DOHH2 (cell line): Measurements from ENCODE around the gene MS4A6A.

Experiments used
- H3F3A ChIP-seq: fragments of 200-600 bp; sonication (generic), shearing (Covaris generic); 2 replicates; pipeline ENCODE4 v1.6.0; 2016; ENCODE audit warnings: antibody characterized with exemption, mild to moderate bottlenecking; ENCODE audit not compliant: control insufficient read depth, insufficient read depth
- H3K27ac ChIP-seq: fragments of 200-600 bp; sonication (generic); 2 replicates; pipeline ENCODE4 v1.5.1; 2014; ENCODE audit warnings: low read depth, mild to moderate bottlenecking, low read length, moderate library complexity
- H3K27me3 ChIP-seq: fragments of 200-600 bp; sonication (generic); 2 replicates; pipeline ENCODE4 v1.6.1; 2014; ENCODE audit warnings: mild to moderate bottlenecking, low read length, mixed read lengths; ENCODE audit not compliant: control insufficient read depth
- H3K36me3 ChIP-seq: fragments of 200-600 bp; sonication (generic); 2 replicates; pipeline ENCODE4 v1.6.1; 2014; ENCODE audit warnings: mild to moderate bottlenecking, low read length, moderate library complexity, mixed read lengths; ENCODE audit not compliant: control insufficient read depth
- H3K4me1 ChIP-seq: fragments of 200-600 bp; sonication (generic); 2 replicates; pipeline ENCODE4 v1.6.1; 2014; ENCODE audit warnings: mild to moderate bottlenecking, low read length, mixed read lengths; ENCODE audit not compliant: control insufficient read depth
- H3K4me2 ChIP-seq: fragments of 200-600 bp; sonication (generic); 2 replicates; pipeline ENCODE4 v1.6.0; 2014; ENCODE audit warnings: mild to moderate bottlenecking, low read length, moderate library complexity
- H3K4me3 ChIP-seq: fragments of 200-600 bp; sonication (generic); 2 replicates; pipeline ENCODE4 v1.5.1; 2014; ENCODE audit warnings: mild to moderate bottlenecking, low read length, mixed read lengths
- H3K79me2 ChIP-seq: fragments of 200-600 bp; sonication (generic); 2 replicates; pipeline ENCODE4 v1.6.1; 2014; ENCODE audit warnings: mild to moderate bottlenecking, low read length, mixed read lengths; ENCODE audit not compliant: control insufficient read depth
- H3K9me2 ChIP-seq: fragments of 200-600 bp; sonication (generic); replicated peaks from 2 replicates; pipeline ENCODE4 v1.6.1; 2014; ENCODE audit warnings: mild to moderate bottlenecking, low read length, mixed read lengths; ENCODE audit not compliant: control insufficient read depth
- H3K9me3 ChIP-seq: fragments of 200-600 bp; sonication (generic); 2 replicates; pipeline ENCODE4 v1.6.1; 2014; ENCODE audit warnings: antibody characterized with exemption, low read length, mixed read lengths; ENCODE audit not compliant: control insufficient read depth, insufficient read depth
- H4K20me1 ChIP-seq: fragments of 200-600 bp; sonication (generic); 2 replicates; pipeline ENCODE4 v1.6.0; 2014; ENCODE audit warnings: low read depth, mild to moderate bottlenecking, antibody characterized with exemption, low read length, moderate library complexity; ENCODE audit not compliant: control insufficient read depth, insufficient read depth
- EZH2phosphoT487 ChIP-seq: fragments of 200-600 bp; sonication (generic); IDR thresholded peaks from 2 replicates; pipeline ENCODE4 v1.6.1; 2017; ENCODE audit warnings: borderline replicate concordance, mild to moderate bottlenecking, antibody characterized with exemption, low read length, moderate library complexity, mixed read lengths
- TF ChIP-seq, protein P1 (sequence below): fragments of 200-600 bp; sonication (generic); IDR thresholded peaks from one replicate; pipeline ENCODE4 v1.5.1; 2014; ENCODE audit warnings: antibody characterized with exemption, mild to moderate bottlenecking, low read depth, low read length; ENCODE audit not compliant: poor library complexity, severe bottlenecking

Gene MS4A6A

DNA sequence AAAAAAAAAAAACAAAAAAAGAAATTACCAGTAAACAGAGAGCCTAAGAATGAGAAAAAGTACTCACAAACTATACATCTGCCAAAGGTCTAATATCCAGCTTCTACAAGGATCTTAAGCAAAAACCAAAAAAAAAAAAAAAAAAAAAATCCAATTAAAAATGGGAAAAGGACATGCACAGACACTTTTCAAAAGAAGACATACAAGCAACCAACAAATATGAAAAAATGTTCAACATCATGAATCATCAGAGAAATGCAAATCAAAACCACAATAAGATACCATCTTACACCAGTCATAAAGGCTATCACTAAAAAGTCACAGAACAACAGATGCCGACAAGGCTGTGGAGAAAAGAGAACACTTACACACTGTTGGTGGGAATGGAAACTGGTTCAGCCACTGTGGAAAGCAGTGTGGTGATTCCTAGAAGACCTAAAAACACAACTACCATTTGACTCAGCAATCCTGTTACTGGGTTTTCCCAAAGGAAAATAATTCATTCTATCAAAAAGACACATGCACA, 18.3 kb downstream of the MS4A6A start:
- Histone ChIP-seq H3K27me3 (peaks cover 2% of the 10 kb centered on the region; the same call in 1 of the 2 replicates), H4K20me1 (no peaks in the 10 kb centered on the region), H3F3A (no peaks in the 10 kb centered on the region), H3K36me3 (no peaks in the 10 kb centered on the region), H3K9me3 (peaks cover 16% of the 10 kb centered on the region), H3K4me2 (no peak overlapping the region), H3K79me2 (no peaks in the 10 kb centered on the region), H3K4me1 (no peaks in the 10 kb centered on the region), H3K27ac (no peak overlapping the region), H3K4me3 (no peak overlapping the region), H3K9me2 (no peaks in the 10 kb centered on the region)
- TF ChIP-seq, protein P1, sequence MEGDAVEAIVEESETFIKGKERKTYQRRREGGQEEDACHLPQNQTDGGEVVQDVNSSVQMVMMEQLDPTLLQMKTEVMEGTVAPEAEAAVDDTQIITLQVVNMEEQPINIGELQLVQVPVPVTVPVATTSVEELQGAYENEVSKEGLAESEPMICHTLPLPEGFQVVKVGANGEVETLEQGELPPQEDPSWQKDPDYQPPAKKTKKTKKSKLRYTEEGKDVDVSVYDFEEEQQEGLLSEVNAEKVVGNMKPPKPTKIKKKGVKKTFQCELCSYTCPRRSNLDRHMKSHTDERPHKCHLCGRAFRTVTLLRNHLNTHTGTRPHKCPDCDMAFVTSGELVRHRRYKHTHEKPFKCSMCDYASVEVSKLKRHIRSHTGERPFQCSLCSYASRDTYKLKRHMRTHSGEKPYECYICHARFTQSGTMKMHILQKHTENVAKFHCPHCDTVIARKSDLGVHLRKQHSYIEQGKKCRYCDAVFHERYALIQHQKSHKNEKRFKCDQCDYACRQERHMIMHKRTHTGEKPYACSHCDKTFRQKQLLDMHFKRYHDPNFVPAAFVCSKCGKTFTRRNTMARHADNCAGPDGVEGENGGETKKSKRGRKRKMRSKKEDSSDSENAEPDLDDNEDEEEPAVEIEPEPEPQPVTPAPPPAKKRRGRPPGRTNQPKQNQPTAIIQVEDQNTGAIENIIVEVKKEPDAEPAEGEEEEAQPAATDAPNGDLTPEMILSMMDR, result no peak
- no peak for TF ChIP-seq EZH2phosphoT487

DNA sequence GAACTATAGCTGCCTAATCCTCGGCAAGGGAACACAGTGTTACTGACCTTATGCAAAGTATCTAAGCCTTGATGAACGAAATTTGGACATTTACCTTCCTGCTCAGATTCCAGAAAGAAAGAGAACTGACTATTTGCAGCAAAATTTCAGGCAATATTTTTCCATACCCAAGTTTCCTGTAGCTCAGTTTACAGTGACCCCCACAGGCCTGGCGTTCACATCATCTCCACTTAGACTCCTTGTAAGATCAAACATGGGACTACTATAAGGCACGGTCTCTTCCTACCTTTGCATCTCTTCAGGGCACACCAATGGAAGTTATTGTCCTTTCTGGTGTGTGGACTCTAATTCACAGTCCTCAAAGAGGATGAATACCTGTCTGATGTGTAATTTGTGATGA, 21.1 kb downstream of the MS4A6A start:
- Histone ChIP-seq H3K36me3 (no peaks in the 10 kb centered on the region), H3K4me3 (no peak overlapping the region), H3F3A (no peaks in the 10 kb centered on the region), H3K27me3 (peaks cover 2% of the 10 kb centered on the region; the same call in 1 of the 2 replicates), H3K27ac (no peak overlapping the region), H3K4me1 (no peaks in the 10 kb centered on the region), H3K9me3 (no peaks in the 10 kb centered on the region), H3K4me2 (no peak overlapping the region), H3K79me2 (no peaks in the 10 kb centered on the region), H4K20me1 (no peaks in the 10 kb centered on the region), H3K9me2 (no peaks in the 10 kb centered on the region)
- TF ChIP-seq EZH2phosphoT487, result no peak
- TF ChIP-seq, protein P1, result no peak

DNA sequence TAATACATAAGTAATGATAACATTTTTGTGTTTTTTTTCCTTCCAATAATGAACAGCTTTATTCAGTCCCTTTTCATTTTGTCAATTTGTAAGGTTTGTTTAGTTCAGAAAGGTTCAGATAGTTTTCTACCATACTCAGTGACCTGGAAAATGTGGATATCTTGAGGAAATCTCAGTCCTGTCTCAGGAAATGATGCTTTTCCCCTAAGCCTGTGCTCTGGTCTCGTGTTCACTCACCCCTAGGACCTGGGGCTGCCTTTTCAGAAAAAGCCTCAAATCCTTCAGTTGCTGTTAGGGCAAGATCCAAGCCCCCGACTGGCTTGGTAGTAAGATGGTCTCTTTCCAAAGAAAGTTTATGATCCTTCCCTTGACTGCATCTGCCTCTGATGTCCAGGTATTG, 21.8 kb downstream of the MS4A6A start:
- Histone ChIP-seq H3K9me2 (no peaks in the 10 kb centered on the region), H3K9me3 (no peaks in the 10 kb centered on the region), H3K4me3 (no peak overlapping the region), H3F3A (no peaks in the 10 kb centered on the region), H3K4me1 (no peaks in the 10 kb centered on the region), H3K36me3 (no peaks in the 10 kb centered on the region), H3K79me2 (no peaks in the 10 kb centered on the region), H3K27ac (no peak overlapping the region), H4K20me1 (no peaks in the 10 kb centered on the region), H3K27me3 (peaks cover 2% of the 10 kb centered on the region; the same call in 1 of the 2 replicates), H3K4me2 (no peak overlapping the region)
- TF ChIP-seq, protein P1, result no peak
- no peak for TF ChIP-seq EZH2phosphoT487
